GM12891 (cell line): Measurements from ENCODE around the gene JUN.

Source experiments
- PAX5 ChIP-seq: IDR thresholded peaks from 2 replicates; pipeline ENCODE4 v1.6.1; 2011; ENCODE audit warnings: low read length, moderate library complexity, mild to moderate bottlenecking; ENCODE audit not compliant: insufficient read depth, severe bottlenecking
- POLR2A ChIP-seq: IDR thresholded peaks from 2 replicates; pipeline ENCODE4 v1.6.1; 2011; ENCODE audit warnings: low read depth, low read length, control low read depth
- POLR2AphosphoS5 ChIP-seq: IDR thresholded peaks from 2 replicates; pipeline ENCODE4 v1.6.1; 2011; ENCODE audit warnings: low read depth, low read length, control low read depth
- POU2F2 ChIP-seq: IDR thresholded peaks from 2 replicates; pipeline ENCODE4 v1.6.1; 2011; ENCODE audit warnings: low read depth, mild to moderate bottlenecking, control low read depth, low read length, moderate library complexity
- SPI1 ChIP-seq: IDR thresholded peaks from 2 replicates; pipeline ENCODE4 v1.6.1; 2011; ENCODE audit warnings: low read depth, low read length, control low read depth
- TAF1 ChIP-seq: IDR thresholded peaks from 2 replicates; pipeline ENCODE4 v1.6.1; 2011; ENCODE audit warnings: low read depth, low read length, control low read depth

- TF ChIP-seq POLR2AphosphoS5 (no peak), TAF1 (no peak), POLR2A (no peak), SPI1 (no peak), PAX5 (no peak), POU2F2 (no peak)
These were observed 46.4 kb upstream of the JUN start for GRCh38 chr1:58830291-58830690.
